Panc1 (cell line): ENCODE results near the gene ZFYVE27. TPM values are rescaled to one million over a fixed set of nuclear protein-coding genes. Genes with fewer than 3 reads are reported as not detected.

Source experiments
- ATAC-seq: fragments of 200-7000 bp; cut with Tn5 transposase; 2 replicates; pipeline ENCODE4 v1.9.1; 2020; ENCODE audit warnings: mild to moderate bottlenecking, moderate library complexity
- BruUV-seq: library from RNA; stranded (reverse); fragments of 400-500 nt; replicated peaks from 2 replicates; lab custom pipeline; 2021; lab: Mats Ljungman, UMichigan
- CTCF ChIA-PET: fragments of 300-600 bp; sonication (Branson Sonifier 250); formaldehyde crosslinking; loops from one replicate; lab custom pipeline; 2022; ENCODE audit warnings: antibody characterized with exemption; lab: Charles Lee
- POLR2A ChIA-PET: fragments of 300-600 bp; sonication (Branson Sonifier 250); formaldehyde crosslinking; loops from one replicate; lab custom pipeline; 2022; ENCODE audit warnings: antibody characterized with exemption; lab: Charles Lee
- DNase-seq: peaks from one replicate; pipeline ENCODE4 v3.0.0-alpha.2; 2010; ENCODE audit warnings: low read depth, low spot score
- H3K27ac ChIP-seq: 2 replicates; pipeline ENCODE4 v1.5.1; 2011; ENCODE audit warnings: mild to moderate bottlenecking, low read length, inconsistent platforms
- H3K27me3 ChIP-seq: fragments of 200-500 bp; sonication (Bioruptor generic); 2 replicates; pipeline ENCODE4 v1.6.0; 2014; ENCODE audit warnings: low read length, inconsistent platforms; ENCODE audit not compliant: control insufficient read depth, insufficient read depth
- H3K36me3 ChIP-seq: fragments of 200-500 bp; sonication (Bioruptor generic); 2 replicates; pipeline ENCODE4 v1.5.1; 2014; ENCODE audit warnings: inconsistent platforms, mild to moderate bottlenecking, low read length, moderate library complexity; ENCODE audit not compliant: control insufficient read depth, insufficient read depth
- H3K4me1 ChIP-seq: 2 replicates; pipeline ENCODE4 v1.5.1; 2011; ENCODE audit warnings: inconsistent platforms, mild to moderate bottlenecking, low read length, moderate library complexity; ENCODE audit not compliant: control insufficient read depth, insufficient read depth
- H3K4me3 ChIP-seq, 2 experiments: 2 replicates each; pipeline ENCODE4 v1.5.1; 2011 to 2012; ENCODE audit warnings: low read depth in 2 of 2, low read length in 2 of 2, mild to moderate bottlenecking in 2 of 2, inconsistent platforms in 1 of 2, moderate library complexity in 1 of 2
- H3K9me3 ChIP-seq: fragments of 200-500 bp; sonication (Bioruptor generic); 2 replicates; pipeline ENCODE4 v1.5.1; 2014; ENCODE audit warnings: low read depth, mild to moderate bottlenecking, inconsistent platforms, low read length, moderate library complexity; ENCODE audit not compliant: control insufficient read depth, insufficient read depth
- POLR2AphosphoS5 ChIP-seq: IDR thresholded peaks from 2 replicates; pipeline ENCODE4 v1.6.1; 2012; ENCODE audit warnings: mild to moderate bottlenecking, low read depth, low read length, moderate library complexity
- SIN3A ChIP-seq: IDR thresholded peaks from 2 replicates; pipeline ENCODE4 v1.6.1; 2012; ENCODE audit warnings: low read depth, mild to moderate bottlenecking, low read length, moderate library complexity, borderline replicate concordance; ENCODE audit not compliant: insufficient read depth
- TCF7L2 ChIP-seq: IDR thresholded peaks from 2 replicates; pipeline ENCODE4 v1.6.1; 2011; ENCODE audit warnings: mild to moderate bottlenecking, low read depth, low read length, inconsistent platforms
- in situ Hi-C: cut with HindIII; loops from 2 replicates; pipeline ENCODE4 v1.10.0; 2016; ENCODE audit warnings: low sequenced_read_pairs, low pct_unique_long_range_greater_than_20kb
- intact Hi-C: fragments of 100-400 bp; cut with micrococcal nuclease; formaldehyde crosslinking; loops from one replicate; pipeline ENCODE4 v1.10.0; 2022; ENCODE audit not compliant: unreplicated experiment
- total RNA-seq: library from RNA; stranded (reverse); gene quantifications from one replicate; pipeline ENCODE4 v1.2.1, GENCODE V29; 2021; ENCODE audit not compliant: unreplicated experiment
- TF ChIP-seq, protein P1 (sequence below), 2 experiments: IDR thresholded peaks; 2 replicates each; pipeline ENCODE4 v1.6.1; 2011 to 2012; ENCODE audit warnings: low read depth in 2 of 2, control low read depth in 1 of 2, low read length in 1 of 2, mild to moderate bottlenecking in 1 of 2, moderate library complexity in 1 of 2; ENCODE audit not compliant: insufficient read depth in 1 of 2
- TF ChIP-seq, protein P2 (sequence below): fragments of 450-650 bp; IDR thresholded peaks from 2 replicates; pipeline ENCODE4 v1.5.1; 2017; ENCODE audit warnings: mild to moderate bottlenecking

Gene ZFYVE27
- total RNA-seq, 1 experiment from 2014 or later = 37.9 TPM

- in situ Hi-C loops = no loop called here
- no peak for ATAC-seq
- no peaks in the 10 kb centered on the region for H3K36me3 ChIP-seq
- H3K4me3 ChIP-seq = no peak overlapping the region
- no peaks in the 10 kb centered on the region for H3K4me1 ChIP-seq
- no peak for DNase-seq
- TF ChIP-seq POLR2AphosphoS5 = no peak
- TF ChIP-seq SIN3A = no peak
- TF ChIP-seq, protein P1, sequence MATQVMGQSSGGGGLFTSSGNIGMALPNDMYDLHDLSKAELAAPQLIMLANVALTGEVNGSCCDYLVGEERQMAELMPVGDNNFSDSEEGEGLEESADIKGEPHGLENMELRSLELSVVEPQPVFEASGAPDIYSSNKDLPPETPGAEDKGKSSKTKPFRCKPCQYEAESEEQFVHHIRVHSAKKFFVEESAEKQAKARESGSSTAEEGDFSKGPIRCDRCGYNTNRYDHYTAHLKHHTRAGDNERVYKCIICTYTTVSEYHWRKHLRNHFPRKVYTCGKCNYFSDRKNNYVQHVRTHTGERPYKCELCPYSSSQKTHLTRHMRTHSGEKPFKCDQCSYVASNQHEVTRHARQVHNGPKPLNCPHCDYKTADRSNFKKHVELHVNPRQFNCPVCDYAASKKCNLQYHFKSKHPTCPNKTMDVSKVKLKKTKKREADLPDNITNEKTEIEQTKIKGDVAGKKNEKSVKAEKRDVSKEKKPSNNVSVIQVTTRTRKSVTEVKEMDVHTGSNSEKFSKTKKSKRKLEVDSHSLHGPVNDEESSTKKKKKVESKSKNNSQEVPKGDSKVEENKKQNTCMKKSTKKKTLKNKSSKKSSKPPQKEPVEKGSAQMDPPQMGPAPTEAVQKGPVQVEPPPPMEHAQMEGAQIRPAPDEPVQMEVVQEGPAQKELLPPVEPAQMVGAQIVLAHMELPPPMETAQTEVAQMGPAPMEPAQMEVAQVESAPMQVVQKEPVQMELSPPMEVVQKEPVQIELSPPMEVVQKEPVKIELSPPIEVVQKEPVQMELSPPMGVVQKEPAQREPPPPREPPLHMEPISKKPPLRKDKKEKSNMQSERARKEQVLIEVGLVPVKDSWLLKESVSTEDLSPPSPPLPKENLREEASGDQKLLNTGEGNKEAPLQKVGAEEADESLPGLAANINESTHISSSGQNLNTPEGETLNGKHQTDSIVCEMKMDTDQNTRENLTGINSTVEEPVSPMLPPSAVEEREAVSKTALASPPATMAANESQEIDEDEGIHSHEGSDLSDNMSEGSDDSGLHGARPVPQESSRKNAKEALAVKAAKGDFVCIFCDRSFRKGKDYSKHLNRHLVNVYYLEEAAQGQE (IDR thresholded peaks at IDR 0.05; ENCODE audit: insufficient read depth in 1 of 2, low read depth in 2 of 2, low read length in 1 of 2) = no peak
- TF ChIP-seq, protein P2, sequence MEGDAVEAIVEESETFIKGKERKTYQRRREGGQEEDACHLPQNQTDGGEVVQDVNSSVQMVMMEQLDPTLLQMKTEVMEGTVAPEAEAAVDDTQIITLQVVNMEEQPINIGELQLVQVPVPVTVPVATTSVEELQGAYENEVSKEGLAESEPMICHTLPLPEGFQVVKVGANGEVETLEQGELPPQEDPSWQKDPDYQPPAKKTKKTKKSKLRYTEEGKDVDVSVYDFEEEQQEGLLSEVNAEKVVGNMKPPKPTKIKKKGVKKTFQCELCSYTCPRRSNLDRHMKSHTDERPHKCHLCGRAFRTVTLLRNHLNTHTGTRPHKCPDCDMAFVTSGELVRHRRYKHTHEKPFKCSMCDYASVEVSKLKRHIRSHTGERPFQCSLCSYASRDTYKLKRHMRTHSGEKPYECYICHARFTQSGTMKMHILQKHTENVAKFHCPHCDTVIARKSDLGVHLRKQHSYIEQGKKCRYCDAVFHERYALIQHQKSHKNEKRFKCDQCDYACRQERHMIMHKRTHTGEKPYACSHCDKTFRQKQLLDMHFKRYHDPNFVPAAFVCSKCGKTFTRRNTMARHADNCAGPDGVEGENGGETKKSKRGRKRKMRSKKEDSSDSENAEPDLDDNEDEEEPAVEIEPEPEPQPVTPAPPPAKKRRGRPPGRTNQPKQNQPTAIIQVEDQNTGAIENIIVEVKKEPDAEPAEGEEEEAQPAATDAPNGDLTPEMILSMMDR = no peak
- TF ChIP-seq TCF7L2 = no peak
- ChIA-PET POLR2A (interaction anchor here (0.5 to 1.0 kb wide), 2 partner anchors 12 to 40 kb away, joined by 3 to 13 read pairs; no protein-coding TSS in a partner anchor), CTCF (interaction anchor here (0.5 to 0.6 kb wide), 2 partner anchors 15 to 267 kb away, joined by 3 to 10 read pairs; no protein-coding TSS in a partner anchor)
- no TSS peak for BruUV-seq
- no peaks in the 10 kb centered on the region for H3K9me3 ChIP-seq
- H3K27ac ChIP-seq = no peak overlapping the region
- intact Hi-C loops = no loop called here
- no peaks in the 10 kb centered on the region for H3K27me3 ChIP-seq
These were observed 12.5 kb upstream of the ZFYVE27 start for GRCh38 chr10:97724341-97724941.

- intact Hi-C loops (no loop called here), in situ Hi-C loops (loop anchor here (5.0 kb wide), 1 partner anchor 39 kb away; the partner anchor contains the start of gene AVPI1)
- Histone ChIP-seq H3K27me3 (no peaks in the 10 kb centered on the region), H3K27ac (no peak overlapping the region), H3K36me3 (no peaks in the 10 kb centered on the region), H3K4me3 (peak overlapping the region in 1 of 2 experiments; percentile 20; a peak in 2 of 4 replicates), H3K4me1 (no peaks in the 10 kb centered on the region; the same call in 1 of the 2 replicates), H3K9me3 (no peaks in the 10 kb centered on the region)
- ChIA-PET POLR2A (interaction anchor here (0.6 kb wide), 2 partner anchors 25 to 85 kb away, joined by 3 read pairs; no protein-coding TSS in a partner anchor), CTCF (interaction anchor here (0.6 to 1.4 kb wide), 2 partner anchors 17 to 25 kb away, joined by 3 to 5 read pairs; no protein-coding TSS in a partner anchor)
- peak; percentile 76 for ATAC-seq
- peak; percentile 55 for DNase-seq
- TF ChIP-seq, protein P1 (IDR thresholded peaks at IDR 0.05; ENCODE audit: insufficient read depth in 1 of 2, low read depth in 2 of 2, low read length in 1 of 2) = no peak
- TF ChIP-seq POLR2AphosphoS5 = no peak
- TF ChIP-seq, protein P2 = no peak
- no peak for TF ChIP-seq TCF7L2
- TF ChIP-seq SIN3A = no peak
- BruUV-seq = no TSS peak
These were observed 10.2 kb upstream of the ZFYVE27 start for GRCh38 chr10:97726636-97727178.
